Esophagus muscularis mucosa (tissue), 4 donors: ENCODE results near the gene NAV1.

ENCODE experiments used
- EP300 ChIP-seq: sonication (generic); formaldehyde crosslinking; IDR thresholded peaks from one replicate; pipeline ENCODE4 v1.6.1; 2017; ENCODE audit warnings: antibody characterized with exemption
- POLR2A ChIP-seq: fragments of 450-650 bp; IDR thresholded peaks from one replicate; pipeline ENCODE4 v1.6.1; 2017; ENCODE audit warnings: antibody characterized with exemption, moderate library complexity, mild to moderate bottlenecking, low read depth
- POLR2AphosphoS5 ChIP-seq, 2 donors: sonication (generic); formaldehyde crosslinking; IDR thresholded peaks; one replicate each; pipeline ENCODE4 v1.6.1; 2017; ENCODE audit warnings: antibody characterized with exemption in 2 of 2
- TF ChIP-seq, protein P1 (sequence below), 3 experiments: fragments of 200-600 bp in 2 of 3; fragments of 450-650 bp in 1 of 3; sonication (generic) in 2 of 3; IDR thresholded peaks; one replicate each; pipeline ENCODE4 v1.5.1; 2017 to 2019; ENCODE audit warnings: antibody characterized with exemption in 3 of 3, mild to moderate bottlenecking in 2 of 3, moderate library complexity in 1 of 3

DNA sequence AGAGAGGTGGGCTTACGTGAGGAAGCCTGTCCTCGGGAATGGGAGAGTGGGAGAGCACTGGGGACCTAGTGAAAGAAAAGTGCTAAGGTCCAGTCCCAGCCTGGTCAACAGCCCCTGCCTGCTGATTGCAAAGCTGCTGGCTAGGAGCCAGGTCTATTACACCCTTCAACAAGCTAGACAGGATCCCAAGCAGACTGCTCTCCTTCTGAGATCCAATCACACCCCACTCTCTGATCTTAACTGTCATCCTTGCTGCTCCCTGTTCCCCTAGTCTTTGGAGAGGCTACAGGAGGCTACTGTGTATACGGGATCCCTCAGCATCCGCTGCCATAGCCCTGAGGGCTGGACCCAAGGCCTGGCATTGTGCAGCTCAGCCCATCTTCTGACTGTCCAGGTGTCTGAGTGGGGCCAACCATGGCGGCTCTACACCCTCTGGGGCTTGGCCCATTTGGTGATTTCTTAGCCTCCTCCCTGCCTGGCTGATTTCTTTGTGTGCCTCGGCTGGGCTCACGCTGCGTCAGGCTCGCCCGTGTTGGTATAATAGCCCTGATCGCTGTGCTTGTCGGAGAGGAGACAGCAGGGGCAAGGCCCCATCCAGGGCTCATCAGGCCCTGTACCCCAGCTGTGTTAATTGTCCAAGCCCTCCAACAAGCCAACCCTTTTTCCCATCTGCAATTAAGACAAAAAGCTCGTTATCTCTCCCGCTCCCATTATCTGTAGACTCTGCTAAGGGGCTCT is 43.9 kb downstream of the NAV1 start:
- TF ChIP-seq POLR2AphosphoS5 (IDR thresholded peaks at IDR 0.05): no peak
- TF ChIP-seq POLR2A: no peak
- TF ChIP-seq, protein P1, sequence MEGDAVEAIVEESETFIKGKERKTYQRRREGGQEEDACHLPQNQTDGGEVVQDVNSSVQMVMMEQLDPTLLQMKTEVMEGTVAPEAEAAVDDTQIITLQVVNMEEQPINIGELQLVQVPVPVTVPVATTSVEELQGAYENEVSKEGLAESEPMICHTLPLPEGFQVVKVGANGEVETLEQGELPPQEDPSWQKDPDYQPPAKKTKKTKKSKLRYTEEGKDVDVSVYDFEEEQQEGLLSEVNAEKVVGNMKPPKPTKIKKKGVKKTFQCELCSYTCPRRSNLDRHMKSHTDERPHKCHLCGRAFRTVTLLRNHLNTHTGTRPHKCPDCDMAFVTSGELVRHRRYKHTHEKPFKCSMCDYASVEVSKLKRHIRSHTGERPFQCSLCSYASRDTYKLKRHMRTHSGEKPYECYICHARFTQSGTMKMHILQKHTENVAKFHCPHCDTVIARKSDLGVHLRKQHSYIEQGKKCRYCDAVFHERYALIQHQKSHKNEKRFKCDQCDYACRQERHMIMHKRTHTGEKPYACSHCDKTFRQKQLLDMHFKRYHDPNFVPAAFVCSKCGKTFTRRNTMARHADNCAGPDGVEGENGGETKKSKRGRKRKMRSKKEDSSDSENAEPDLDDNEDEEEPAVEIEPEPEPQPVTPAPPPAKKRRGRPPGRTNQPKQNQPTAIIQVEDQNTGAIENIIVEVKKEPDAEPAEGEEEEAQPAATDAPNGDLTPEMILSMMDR (IDR thresholded peaks at IDR 0.05): no peak
- TF ChIP-seq EP300: no peak
